Stimulated activated CD8-positive, alpha-beta memory T cell treated with anti-CD3 and anti-CD28 coated beads, Interleukin-4, amount 100 ng/mL, for 4 hours (primary cell): ENCODE results near the gene FBXW5.

Experiments used
- DNase-seq, 2 donors: peaks; one replicate each; pipeline ENCODE4 v3.0.0-alpha.2; 2020; ENCODE audit warnings: low read depth in 2 of 2, low spot score in 1 of 2

The FBXW5 gene

GRCh38 chr9:136944519-136945332 lies at the start of gene FBXW5, which contains the start of gene C8G:
FBXW5 (minus strand) TSS chr9:136944738; CDS start chr9:136944083, 655 bp downstream.
C8G (plus strand) TSS chr9:136945243; CDS start chr9:136945321, 78 bp downstream.
- DNase-seq: peak; percentile 78 to 82

- DNase-seq: no peak
Observed at GRCh38 chr9:136992819-136993369, 48.4 kb upstream of the FBXW5 start.

- DNase-seq: peak; percentile 82 to 87
Observed at GRCh38 chr9:136991993-136992818, 47.7 kb upstream of the FBXW5 start, which contains the start of gene PAXX. PAXX (plus strand) TSS chr9:136992422; CDS start chr9:136992444, 22 bp downstream.

GRCh38 chr9:136990242-136990911 lies 45.8 kb upstream of the FBXW5 start:
- DNase-seq: no peak

GRCh38 chr9:136988872-136989271 lies 44.3 kb upstream of the FBXW5 start:
- DNase-seq: no peak

GRCh38 chr9:136985853-136986252 lies 41.3 kb upstream of the FBXW5 start:
- no peak for DNase-seq

- DNase-seq: no peak
Observed at GRCh38 chr9:136985027-136985602, 40.6 kb upstream of the FBXW5 start.

- DNase-seq: no peak
Observed at GRCh38 chr9:136984464-136985026, 40.0 kb upstream of the FBXW5 start.

- DNase-seq: no peak
Observed at GRCh38 chr9:136983656-136984314, 39.2 kb upstream of the FBXW5 start.

- no peak for DNase-seq
Observed at GRCh38 chr9:136983167-136983566, 38.6 kb upstream of the FBXW5 start.

GRCh38 chr9:136982232-136983051 lies 37.9 kb upstream of the FBXW5 start, which contains the start of gene LCNL1:
LCNL1 (plus strand) TSS chr9:136982993; CDS start chr9:136983587, 594 bp downstream.
- DNase-seq: no peak

GRCh38 chr9:136981588-136982231 lies 37.2 kb upstream of the FBXW5 start:
- no peak for DNase-seq

- DNase-seq: no peak
Observed at GRCh38 chr9:136980669-136981478, 36.3 kb upstream of the FBXW5 start.

GRCh38 chr9:136979769-136980587 lies 35.4 kb upstream of the FBXW5 start:
- DNase-seq: no peak

- DNase-seq: no peak
Observed at GRCh38 chr9:136978865-136979544, 34.5 kb upstream of the FBXW5 start.
